Nephron progenitor cell (in vitro differentiated cells): ENCODE results near the gene MEAF6.
"Not testable (repeated sequence)": the region's sequence is repeated elsewhere in the genome, so short reads cannot be mapped to it uniquely, and the experiment has no call there.

ENCODE experiments used
- DNase-seq: peaks from one replicate; pipeline ENCODE4 v3.0.0; 2021
- H3K27ac Mint-ChIP-seq: 2 replicates; pipeline ENCODE4 v1.8.0; 2021; ENCODE audit warnings: mild to moderate bottlenecking, moderate library complexity, mixed read lengths
- H3K27me3 Mint-ChIP-seq: 2 replicates; pipeline ENCODE4 v1.8.0; 2021; ENCODE audit warnings: mild to moderate bottlenecking, low read depth, mixed read lengths; ENCODE audit not compliant: poor library complexity
- H3K36me3 Mint-ChIP-seq: 2 replicates; pipeline ENCODE4 v1.8.0; 2021; ENCODE audit warnings: low read depth, mixed read lengths
- H3K4me1 Mint-ChIP-seq: 2 replicates; pipeline ENCODE4 v1.8.0; 2021; ENCODE audit warnings: mixed read lengths
- H3K4me3 Mint-ChIP-seq: 2 replicates; pipeline ENCODE4 v1.8.0; 2021; ENCODE audit warnings: mild to moderate bottlenecking, moderate library complexity, mixed read lengths
- H3K9me3 Mint-ChIP-seq: 2 replicates; pipeline ENCODE4 v1.8.0; 2021; ENCODE audit warnings: mild to moderate bottlenecking, moderate library complexity, mixed read lengths
- CTCF ChIP-seq: fragments of 200-600 bp; sonication (generic); IDR thresholded peaks from 2 replicates; pipeline ENCODE4 v1.5.0; 2021; ENCODE audit warnings: antibody characterized with exemption

Gene MEAF6

GRCh38 chr1:37553598-37553926 is 39.0 kb upstream of the MEAF6 start:
- Mint-ChIP-seq H3K36me3 (peaks cover 41% of the 10 kb centered on the region), H3K4me3 (peak overlapping the region; percentile 99), H3K9me3 (peaks cover 12% of the 10 kb centered on the region), H3K27ac (no peak overlapping the region), H3K27me3 (no peaks in the 10 kb centered on the region), H3K4me1 (peaks cover 49% of the 10 kb centered on the region)
- no peak for TF ChIP-seq CTCF
- no peak for DNase-seq

GRCh38 chr1:37549341-37549740 is 34.8 kb upstream of the MEAF6 start:
- H3K4me3 Mint-ChIP-seq = no peak overlapping the region
- TF ChIP-seq CTCF = no peak
- DNase-seq = no peak
- H3K27ac Mint-ChIP-seq = no peak overlapping the region
- peaks cover 3% of the 10 kb centered on the region for H3K9me3 Mint-ChIP-seq
- peaks cover 57% of the 10 kb centered on the region for H3K36me3 Mint-ChIP-seq
- peaks cover 25% of the 10 kb centered on the region for H3K4me1 Mint-ChIP-seq
- H3K27me3 Mint-ChIP-seq = no peaks in the 10 kb centered on the region

- Mint-ChIP-seq H3K36me3 (peaks cover 55% of the 10 kb centered on the region), H3K27me3 (no peaks in the 10 kb centered on the region), H3K4me1 (no peaks in the 10 kb centered on the region), H3K9me3 (no peaks in the 10 kb centered on the region), H3K27ac (no peak overlapping the region), H3K4me3 (no peak overlapping the region)
- DNase-seq = no peak
- no peak for TF ChIP-seq CTCF
These were observed 30.5 kb upstream of the MEAF6 start for GRCh38 chr1:37545019-37545418.

GRCh38 chr1:37544530-37544929 is 30.0 kb upstream of the MEAF6 start:
- TF ChIP-seq CTCF = no peak
- DNase-seq = no peak
- Mint-ChIP-seq H3K4me1 (no peaks in the 10 kb centered on the region), H3K4me3 (no peak overlapping the region), H3K36me3 (peaks cover 55% of the 10 kb centered on the region), H3K27ac (no peak overlapping the region), H3K9me3 (no peaks in the 10 kb centered on the region), H3K27me3 (no peaks in the 10 kb centered on the region)

- no peaks in the 10 kb centered on the region for H3K27me3 Mint-ChIP-seq
- TF ChIP-seq CTCF = no peak
- no peak overlapping the region for H3K4me3 Mint-ChIP-seq
- H3K27ac Mint-ChIP-seq = no peak overlapping the region
- H3K9me3 Mint-ChIP-seq = no peaks in the 10 kb centered on the region
- peaks cover 68% of the 10 kb centered on the region for H3K36me3 Mint-ChIP-seq
- no peaks in the 10 kb centered on the region for H3K4me1 Mint-ChIP-seq
- DNase-seq = no peak
These were observed 25.6 kb upstream of the MEAF6 start for GRCh38 chr1:37540036-37540785.

GRCh38 chr1:37539154-37539553 is 24.6 kb upstream of the MEAF6 start:
- H3K4me3 Mint-ChIP-seq, H3K4me1 Mint-ChIP-seq, H3K9me3 Mint-ChIP-seq, H3K27ac Mint-ChIP-seq, H3K27me3 Mint-ChIP-seq, DNase-seq: not testable (repeated sequence)
- H3K36me3 Mint-ChIP-seq = peaks cover 65% of the 10 kb centered on the region
